IPS DF 6.9 (cell line): ENCODE data around the gene RSRC1.

ENCODE experiments used
- DNase-seq: peaks from one replicate; pipeline ENCODE4 v3.0.0-alpha.2; 2013; ENCODE audit warnings: low read depth, low spot score
- H3K27ac ChIP-seq: one replicate; pipeline ENCODE4 v1.5.1; 2013; ENCODE audit warnings: low read length, control low read depth
- H3K27me3 ChIP-seq: 2 replicates; pipeline ENCODE4 v1.6.1; 2013; ENCODE audit warnings: mild to moderate bottlenecking, low read length; ENCODE audit not compliant: control insufficient read depth, insufficient read depth
- H3K36me3 ChIP-seq: 2 replicates; pipeline ENCODE4 v1.6.1; 2013; ENCODE audit warnings: low read length; ENCODE audit not compliant: control insufficient read depth, insufficient read depth
- H3K4me1 ChIP-seq: 2 replicates; pipeline ENCODE4 v1.6.1; 2013; ENCODE audit warnings: low read length; ENCODE audit not compliant: control insufficient read depth, insufficient read depth
- H3K4me3 ChIP-seq: 2 replicates; pipeline ENCODE4 v1.5.1; 2013; ENCODE audit warnings: mild to moderate bottlenecking, low read length
- H3K9me3 ChIP-seq: 2 replicates; pipeline ENCODE4 v1.6.1; 2013; ENCODE audit warnings: low read length, inconsistent platforms; ENCODE audit not compliant: control insufficient read depth, insufficient read depth
- WGBS: extraction: QIAGEN DNeasy Blood & Tissue Kit; methylation state at CpG from one replicate; pipeline ENCODE4 v1.1.7; 2013; ENCODE audit warnings: mixed read lengths, missing lambda C conversion rate; ENCODE audit not compliant: insufficient read length, insufficient coverage; 5-methylcytosine and 5-hydroxymethylcytosine counted together

RSRC1 gene

GRCh38 chr3:158455406-158455805, 345.5 kb downstream of the RSRC1 start:
- H3K36me3 ChIP-seq: no peaks in the 10 kb centered on the region
- no peaks in the 10 kb centered on the region for H3K27me3 ChIP-seq
- DNase-seq: no peak
- H3K4me3 ChIP-seq: no peak overlapping the region
- H3K9me3 ChIP-seq: no peaks in the 10 kb centered on the region
- no peak overlapping the region for H3K27ac ChIP-seq
- WGBS: no CpG with 5 or more reads among the region's 5 CpGs
- H3K4me1 ChIP-seq: no peaks in the 10 kb centered on the region

GRCh38 chr3:158456114-158456513, 346.2 kb downstream of the RSRC1 start:
- Histone ChIP-seq H3K27ac (no peak overlapping the region), H3K9me3 (no peaks in the 10 kb centered on the region), H3K36me3 (no peaks in the 10 kb centered on the region), H3K27me3 (no peaks in the 10 kb centered on the region), H3K4me3 (no peak overlapping the region), H3K4me1 (no peaks in the 10 kb centered on the region)
- DNase-seq: no peak
- WGBS: no CpG with 5 or more reads among the region's 3 CpGs

GRCh38 chr3:158458464-158458863, 348.6 kb downstream of the RSRC1 start:
- Histone ChIP-seq H3K27ac (no peak overlapping the region), H3K4me3 (no peak overlapping the region), H3K4me1 (no peaks in the 10 kb centered on the region), H3K36me3 (no peaks in the 10 kb centered on the region), H3K9me3 (no peaks in the 10 kb centered on the region), H3K27me3 (no peaks in the 10 kb centered on the region)
- DNase-seq: no peak
- no CpG with 5 or more reads among the region's 5 CpGs for WGBS

- DNase-seq: no peak
- no CpG with 5 or more reads among the region's 1 CpG for WGBS
- H3K9me3 ChIP-seq: no peaks in the 10 kb centered on the region
- no peaks in the 10 kb centered on the region for H3K36me3 ChIP-seq
- no peaks in the 10 kb centered on the region for H3K27me3 ChIP-seq
- H3K4me3 ChIP-seq: no peak overlapping the region
- no peaks in the 10 kb centered on the region for H3K4me1 ChIP-seq
- no peak overlapping the region for H3K27ac ChIP-seq
These were observed 351.0 kb downstream of the RSRC1 start for GRCh38 chr3:158460926-158461325.

GRCh38 chr3:158463556-158463955, 353.7 kb downstream of the RSRC1 start:
- no CpG with 5 or more reads among the region's 3 CpGs for WGBS

GRCh38 chr3:158465074-158465473, 355.2 kb downstream of the RSRC1 start:
- no peaks in the 10 kb centered on the region for H3K4me1 ChIP-seq
- no peak overlapping the region for H3K4me3 ChIP-seq
- H3K27ac ChIP-seq: no peak overlapping the region
- no peaks in the 10 kb centered on the region for H3K9me3 ChIP-seq
- WGBS: no CpG with 5 or more reads among the region's 3 CpGs
- DNase-seq: no peak
- no peaks in the 10 kb centered on the region for H3K27me3 ChIP-seq
- no peaks in the 10 kb centered on the region for H3K36me3 ChIP-seq

More at GRCh38 chr3:158463556-158463955, 353.7 kb downstream of the RSRC1 start:
- Histone ChIP-seq H3K36me3 (no peaks in the 10 kb centered on the region), H3K4me3 (no peak overlapping the region), H3K9me3 (no peaks in the 10 kb centered on the region), H3K27ac (no peak overlapping the region), H3K27me3 (no peaks in the 10 kb centered on the region), H3K4me1 (no peaks in the 10 kb centered on the region)
- DNase-seq: no peak

GRCh38 chr3:158470944-158471638, 361.2 kb downstream of the RSRC1 start:
- WGBS: no CpG with 5 or more reads among the region's 2 CpGs
- H3K27ac ChIP-seq: no peak overlapping the region
- H3K4me3 ChIP-seq: no peak overlapping the region

GRCh38 chr3:158471639-158472294, 361.9 kb downstream of the RSRC1 start:
- Histone ChIP-seq H3K4me3 (no peak overlapping the region), H3K36me3 (no peaks in the 10 kb centered on the region), H3K9me3 (no peaks in the 10 kb centered on the region), H3K27ac (no peak overlapping the region), H3K4me1 (no peaks in the 10 kb centered on the region), H3K27me3 (no peaks in the 10 kb centered on the region)
- DNase-seq: no peak
- no CpG with 5 or more reads among the region's 3 CpGs for WGBS

More at GRCh38 chr3:158470944-158471638, 361.2 kb downstream of the RSRC1 start:
- Histone ChIP-seq H3K4me1 (no peaks in the 10 kb centered on the region), H3K9me3 (no peaks in the 10 kb centered on the region), H3K36me3 (no peaks in the 10 kb centered on the region), H3K27me3 (no peaks in the 10 kb centered on the region)
- DNase-seq: no peak

- Histone ChIP-seq H3K36me3 (no peaks in the 10 kb centered on the region), H3K4me3 (no peak overlapping the region), H3K27me3 (no peaks in the 10 kb centered on the region), H3K27ac (no peak overlapping the region), H3K9me3 (no peaks in the 10 kb centered on the region), H3K4me1 (no peaks in the 10 kb centered on the region)
- no CpG with 5 or more reads among the region's 2 CpGs for whole genome bisulfite sequencing
- DNase-seq: no peak
These were observed 369.2 kb downstream of the RSRC1 start for GRCh38 chr3:158479051-158479450.

GRCh38 chr3:158483701-158484235, 373.9 kb downstream of the RSRC1 start:
- no peak for DNase-seq
- H3K27me3 ChIP-seq: no peaks in the 10 kb centered on the region
- H3K27ac ChIP-seq: no peak overlapping the region
- no peaks in the 10 kb centered on the region for H3K4me1 ChIP-seq
- H3K4me3 ChIP-seq: no peak overlapping the region
- WGBS: no CpG with 5 or more reads among the region's 7 CpGs
- no peaks in the 10 kb centered on the region for H3K9me3 ChIP-seq
- no peaks in the 10 kb centered on the region for H3K36me3 ChIP-seq
